OCI-LY3 (cell line): ENCODE results near the gene GKN2.

Experiments
- EZH2phosphoT487 ChIP-seq: fragments of 200-600 bp; shearing (Covaris generic); IDR thresholded peaks from 2 replicates; pipeline ENCODE4 v1.6.1; 2018; ENCODE audit warnings: antibody characterized with exemption, mixed run types, low read depth
- TF ChIP-seq, protein P1 (sequence below): fragments of 200-600, 300-600 bp; sonication (generic); IDR thresholded peaks from 2 replicates; pipeline ENCODE4 v1.5.1; 2014; ENCODE audit warnings: antibody characterized with exemption, low read length, low read depth

- TF ChIP-seq, protein P1, sequence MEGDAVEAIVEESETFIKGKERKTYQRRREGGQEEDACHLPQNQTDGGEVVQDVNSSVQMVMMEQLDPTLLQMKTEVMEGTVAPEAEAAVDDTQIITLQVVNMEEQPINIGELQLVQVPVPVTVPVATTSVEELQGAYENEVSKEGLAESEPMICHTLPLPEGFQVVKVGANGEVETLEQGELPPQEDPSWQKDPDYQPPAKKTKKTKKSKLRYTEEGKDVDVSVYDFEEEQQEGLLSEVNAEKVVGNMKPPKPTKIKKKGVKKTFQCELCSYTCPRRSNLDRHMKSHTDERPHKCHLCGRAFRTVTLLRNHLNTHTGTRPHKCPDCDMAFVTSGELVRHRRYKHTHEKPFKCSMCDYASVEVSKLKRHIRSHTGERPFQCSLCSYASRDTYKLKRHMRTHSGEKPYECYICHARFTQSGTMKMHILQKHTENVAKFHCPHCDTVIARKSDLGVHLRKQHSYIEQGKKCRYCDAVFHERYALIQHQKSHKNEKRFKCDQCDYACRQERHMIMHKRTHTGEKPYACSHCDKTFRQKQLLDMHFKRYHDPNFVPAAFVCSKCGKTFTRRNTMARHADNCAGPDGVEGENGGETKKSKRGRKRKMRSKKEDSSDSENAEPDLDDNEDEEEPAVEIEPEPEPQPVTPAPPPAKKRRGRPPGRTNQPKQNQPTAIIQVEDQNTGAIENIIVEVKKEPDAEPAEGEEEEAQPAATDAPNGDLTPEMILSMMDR = no peak
- TF ChIP-seq EZH2phosphoT487 = no peak
Measured at GRCh38 chr2:68926796-68927195, 25.9 kb downstream of the GKN2 start.
